GM20000 (cell line): Measurements from ENCODE around the gene TSHZ2.

ENCODE experiments used
- DNase-seq: peaks from one replicate; pipeline ENCODE4 v3.0.0; 2012; ENCODE audit warnings: low spot score
- TF ChIP-seq, protein P1 (sequence below): IDR thresholded peaks from 2 replicates; pipeline ENCODE4 v1.5.1; 2012; ENCODE audit warnings: mild to moderate bottlenecking, control low read depth; ENCODE audit errors: extremely low read depth, missing control alignments

The TSHZ2 gene

GRCh38 chr20:53142225-53143127 is 170.3 kb downstream of the TSHZ2 start:
- TF ChIP-seq, protein P1, sequence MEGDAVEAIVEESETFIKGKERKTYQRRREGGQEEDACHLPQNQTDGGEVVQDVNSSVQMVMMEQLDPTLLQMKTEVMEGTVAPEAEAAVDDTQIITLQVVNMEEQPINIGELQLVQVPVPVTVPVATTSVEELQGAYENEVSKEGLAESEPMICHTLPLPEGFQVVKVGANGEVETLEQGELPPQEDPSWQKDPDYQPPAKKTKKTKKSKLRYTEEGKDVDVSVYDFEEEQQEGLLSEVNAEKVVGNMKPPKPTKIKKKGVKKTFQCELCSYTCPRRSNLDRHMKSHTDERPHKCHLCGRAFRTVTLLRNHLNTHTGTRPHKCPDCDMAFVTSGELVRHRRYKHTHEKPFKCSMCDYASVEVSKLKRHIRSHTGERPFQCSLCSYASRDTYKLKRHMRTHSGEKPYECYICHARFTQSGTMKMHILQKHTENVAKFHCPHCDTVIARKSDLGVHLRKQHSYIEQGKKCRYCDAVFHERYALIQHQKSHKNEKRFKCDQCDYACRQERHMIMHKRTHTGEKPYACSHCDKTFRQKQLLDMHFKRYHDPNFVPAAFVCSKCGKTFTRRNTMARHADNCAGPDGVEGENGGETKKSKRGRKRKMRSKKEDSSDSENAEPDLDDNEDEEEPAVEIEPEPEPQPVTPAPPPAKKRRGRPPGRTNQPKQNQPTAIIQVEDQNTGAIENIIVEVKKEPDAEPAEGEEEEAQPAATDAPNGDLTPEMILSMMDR: no peak
- no peak for DNase-seq

GRCh38 chr20:53146201-53146891 is 174.2 kb downstream of the TSHZ2 start:
- DNase-seq: no peak
- TF ChIP-seq, protein P1: no peak

DNA sequence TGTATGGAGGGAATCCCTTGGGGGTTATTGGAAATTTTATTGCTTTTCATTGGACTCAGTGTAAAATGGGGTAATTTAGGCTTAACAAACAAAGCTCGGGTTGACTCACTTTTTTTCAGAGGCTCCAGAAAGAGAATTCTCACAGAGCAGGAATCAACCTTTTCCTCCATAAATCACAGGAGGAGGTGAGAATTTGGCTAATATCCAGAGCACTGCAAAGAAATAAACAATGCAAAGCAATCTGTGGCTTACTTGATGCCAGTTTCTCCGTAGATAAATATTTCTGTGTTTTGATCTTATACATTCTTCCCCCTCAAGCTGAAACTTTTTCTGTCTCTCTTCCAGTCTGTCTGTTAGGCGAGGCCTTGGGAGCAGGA is 176.6 kb downstream of the TSHZ2 start:
- no peak for DNase-seq
- TF ChIP-seq, protein P1: no peak

- no peak for DNase-seq
- TF ChIP-seq, protein P1: no peak
Observed at GRCh38 chr20:53149148-53149889, 177.2 kb downstream of the TSHZ2 start.

DNA sequence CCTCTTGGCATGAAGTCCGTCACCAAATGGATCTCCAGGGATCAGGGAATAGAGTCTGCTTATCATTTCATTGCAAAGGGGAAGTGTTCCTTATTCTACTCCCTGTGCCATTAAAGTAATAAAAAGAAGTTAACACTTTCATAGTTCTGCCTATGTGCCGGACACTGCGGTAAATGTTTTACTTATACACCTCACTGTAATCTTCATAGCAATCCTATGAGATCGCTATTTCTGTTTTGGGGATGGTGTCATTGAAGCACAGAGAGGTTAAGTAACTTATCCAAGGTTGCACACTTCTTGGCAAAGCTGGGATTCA is 177.7 kb downstream of the TSHZ2 start:
- TF ChIP-seq, protein P1: no peak
- no peak for DNase-seq

GRCh38 chr20:53150532-53150931 is 178.4 kb downstream of the TSHZ2 start:
- TF ChIP-seq, protein P1: no peak
- no peak for DNase-seq

- TF ChIP-seq, protein P1: no peak
- DNase-seq: no peak
Observed at GRCh38 chr20:53152228-53152627, 180.1 kb downstream of the TSHZ2 start.
